Measurements from ENCODE around the gene RNASEH1.
A peak's percentile ranks its signal among the peaks of the same experiment; 100 is the strongest.

DNA sequence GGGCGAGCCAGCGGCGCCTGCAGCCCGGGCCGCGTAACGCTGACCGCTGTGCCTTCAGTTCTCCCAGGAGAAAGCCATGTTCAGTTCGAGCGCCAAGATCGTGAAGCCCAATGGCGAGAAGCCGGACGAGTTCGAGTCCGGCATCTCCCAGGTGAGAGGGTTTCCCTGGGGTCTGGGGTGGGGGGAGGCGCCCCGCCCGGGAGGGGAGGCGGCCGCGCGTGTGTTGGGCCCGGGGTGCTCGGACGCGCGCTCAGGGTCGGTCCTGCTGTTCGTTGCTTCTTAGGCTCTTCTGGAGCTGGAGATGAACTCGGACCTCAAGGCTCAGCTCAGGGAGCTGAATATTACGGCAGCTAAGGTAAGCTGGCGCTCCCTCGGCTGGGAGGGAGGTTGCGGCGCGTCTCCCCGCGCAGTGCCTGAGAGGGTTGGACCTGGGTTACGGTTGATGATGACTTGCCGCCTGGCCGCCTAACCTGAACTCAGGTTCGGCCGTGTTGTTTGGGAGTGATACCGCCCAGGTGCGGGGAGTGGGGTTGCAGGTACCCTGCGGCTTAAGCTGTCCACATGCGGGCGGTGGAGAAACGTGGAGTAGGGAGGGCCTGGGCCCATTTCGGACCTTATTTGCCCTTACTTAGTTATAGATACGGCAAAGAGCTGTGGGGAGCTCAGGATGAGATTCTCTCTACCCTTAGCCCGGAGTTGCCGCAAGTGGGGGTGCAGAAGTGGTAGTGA is 17.6 kb upstream of the RNASEH1 start:
- no peak for TF ChIP-seq ELF1 (IDR thresholded peaks at IDR 0.05; ENCODE audit: borderline replicate concordance, low read depth)
- no peak for TF ChIP-seq POLR2A (IDR thresholded peaks at IDR 0.05; ENCODE audit: borderline replicate concordance, extremely low read depth, insufficient read depth, insufficient read length)
- no peak for TF ChIP-seq CBX3 (IDR thresholded peaks at IDR 0.05; ENCODE audit: low read depth)
- TF ChIP-seq, protein P1, sequence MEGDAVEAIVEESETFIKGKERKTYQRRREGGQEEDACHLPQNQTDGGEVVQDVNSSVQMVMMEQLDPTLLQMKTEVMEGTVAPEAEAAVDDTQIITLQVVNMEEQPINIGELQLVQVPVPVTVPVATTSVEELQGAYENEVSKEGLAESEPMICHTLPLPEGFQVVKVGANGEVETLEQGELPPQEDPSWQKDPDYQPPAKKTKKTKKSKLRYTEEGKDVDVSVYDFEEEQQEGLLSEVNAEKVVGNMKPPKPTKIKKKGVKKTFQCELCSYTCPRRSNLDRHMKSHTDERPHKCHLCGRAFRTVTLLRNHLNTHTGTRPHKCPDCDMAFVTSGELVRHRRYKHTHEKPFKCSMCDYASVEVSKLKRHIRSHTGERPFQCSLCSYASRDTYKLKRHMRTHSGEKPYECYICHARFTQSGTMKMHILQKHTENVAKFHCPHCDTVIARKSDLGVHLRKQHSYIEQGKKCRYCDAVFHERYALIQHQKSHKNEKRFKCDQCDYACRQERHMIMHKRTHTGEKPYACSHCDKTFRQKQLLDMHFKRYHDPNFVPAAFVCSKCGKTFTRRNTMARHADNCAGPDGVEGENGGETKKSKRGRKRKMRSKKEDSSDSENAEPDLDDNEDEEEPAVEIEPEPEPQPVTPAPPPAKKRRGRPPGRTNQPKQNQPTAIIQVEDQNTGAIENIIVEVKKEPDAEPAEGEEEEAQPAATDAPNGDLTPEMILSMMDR (IDR thresholded peaks at IDR 0.05 in 2 of 3, conservative IDR thresholded peaks at IDR 0.05 in 1 of 3; ENCODE audit: borderline replicate concordance in 1 of 3, insufficient read depth in 1 of 3, low read depth in 2 of 3, low read length in 2 of 3), result no peak
- no peak for TF ChIP-seq JUND (IDR thresholded peaks at IDR 0.05)
- TF ChIP-seq TCF7L2 (IDR thresholded peaks at IDR 0.05; ENCODE audit: borderline replicate concordance, extremely low read depth, insufficient read depth, insufficient read length), result no peak
- no peak for TF ChIP-seq EZH2phosphoT487 (IDR thresholded peaks at IDR 0.05; ENCODE audit: borderline replicate concordance)
- TF ChIP-seq POLR2AphosphoS5 (IDR thresholded peaks at IDR 0.05; ENCODE audit: low read depth, low read length), result no peak
- TF ChIP-seq, protein P2, sequence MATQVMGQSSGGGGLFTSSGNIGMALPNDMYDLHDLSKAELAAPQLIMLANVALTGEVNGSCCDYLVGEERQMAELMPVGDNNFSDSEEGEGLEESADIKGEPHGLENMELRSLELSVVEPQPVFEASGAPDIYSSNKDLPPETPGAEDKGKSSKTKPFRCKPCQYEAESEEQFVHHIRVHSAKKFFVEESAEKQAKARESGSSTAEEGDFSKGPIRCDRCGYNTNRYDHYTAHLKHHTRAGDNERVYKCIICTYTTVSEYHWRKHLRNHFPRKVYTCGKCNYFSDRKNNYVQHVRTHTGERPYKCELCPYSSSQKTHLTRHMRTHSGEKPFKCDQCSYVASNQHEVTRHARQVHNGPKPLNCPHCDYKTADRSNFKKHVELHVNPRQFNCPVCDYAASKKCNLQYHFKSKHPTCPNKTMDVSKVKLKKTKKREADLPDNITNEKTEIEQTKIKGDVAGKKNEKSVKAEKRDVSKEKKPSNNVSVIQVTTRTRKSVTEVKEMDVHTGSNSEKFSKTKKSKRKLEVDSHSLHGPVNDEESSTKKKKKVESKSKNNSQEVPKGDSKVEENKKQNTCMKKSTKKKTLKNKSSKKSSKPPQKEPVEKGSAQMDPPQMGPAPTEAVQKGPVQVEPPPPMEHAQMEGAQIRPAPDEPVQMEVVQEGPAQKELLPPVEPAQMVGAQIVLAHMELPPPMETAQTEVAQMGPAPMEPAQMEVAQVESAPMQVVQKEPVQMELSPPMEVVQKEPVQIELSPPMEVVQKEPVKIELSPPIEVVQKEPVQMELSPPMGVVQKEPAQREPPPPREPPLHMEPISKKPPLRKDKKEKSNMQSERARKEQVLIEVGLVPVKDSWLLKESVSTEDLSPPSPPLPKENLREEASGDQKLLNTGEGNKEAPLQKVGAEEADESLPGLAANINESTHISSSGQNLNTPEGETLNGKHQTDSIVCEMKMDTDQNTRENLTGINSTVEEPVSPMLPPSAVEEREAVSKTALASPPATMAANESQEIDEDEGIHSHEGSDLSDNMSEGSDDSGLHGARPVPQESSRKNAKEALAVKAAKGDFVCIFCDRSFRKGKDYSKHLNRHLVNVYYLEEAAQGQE (IDR thresholded peaks at IDR 0.05; ENCODE audit: low read depth), result no peak
- TF ChIP-seq EZH2 (IDR thresholded peaks at IDR 0.05), result no peak
- TF ChIP-seq FOSL1 (IDR thresholded peaks at IDR 0.05; ENCODE audit: low read depth), result no peak
- TF ChIP-seq, protein P3, sequence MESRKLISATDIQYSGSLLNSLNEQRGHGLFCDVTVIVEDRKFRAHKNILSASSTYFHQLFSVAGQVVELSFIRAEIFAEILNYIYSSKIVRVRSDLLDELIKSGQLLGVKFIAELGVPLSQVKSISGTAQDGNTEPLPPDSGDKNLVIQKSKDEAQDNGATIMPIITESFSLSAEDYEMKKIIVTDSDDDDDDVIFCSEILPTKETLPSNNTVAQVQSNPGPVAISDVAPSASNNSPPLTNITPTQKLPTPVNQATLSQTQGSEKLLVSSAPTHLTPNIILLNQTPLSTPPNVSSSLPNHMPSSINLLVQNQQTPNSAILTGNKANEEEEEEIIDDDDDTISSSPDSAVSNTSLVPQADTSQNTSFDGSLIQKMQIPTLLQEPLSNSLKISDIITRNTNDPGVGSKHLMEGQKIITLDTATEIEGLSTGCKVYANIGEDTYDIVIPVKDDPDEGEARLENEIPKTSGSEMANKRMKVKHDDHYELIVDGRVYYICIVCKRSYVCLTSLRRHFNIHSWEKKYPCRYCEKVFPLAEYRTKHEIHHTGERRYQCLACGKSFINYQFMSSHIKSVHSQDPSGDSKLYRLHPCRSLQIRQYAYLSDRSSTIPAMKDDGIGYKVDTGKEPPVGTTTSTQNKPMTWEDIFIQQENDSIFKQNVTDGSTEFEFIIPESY (IDR thresholded peaks at IDR 0.05; ENCODE audit: extremely low read depth, insufficient replicate concordance, low read length), result no peak
- no peak for TF ChIP-seq ZNF274 (IDR thresholded peaks at IDR 0.05; ENCODE audit: low read depth, low read length)
- peak; percentile 75 for TF ChIP-seq ZFX (IDR thresholded peaks at IDR 0.05)
